Tibial nerve (tissue), 4 donors: ENCODE results near the gene TEKTIP1. TPM values are rescaled to one million over a fixed set of nuclear protein-coding genes. Genes with fewer than 3 reads are reported as not detected.

ENCODE experiments used
- DNase-seq, 2 donors: peaks; one replicate each; pipeline ENCODE4 v3.0.0-alpha.2; 2019; ENCODE audit warnings: low spot score in 2 of 2
- H3K27ac ChIP-seq, 4 donors: fragments of 200-600 bp; sonication (generic) in 3 of 4; one replicate each; pipeline ENCODE4 v1.5.1; 2017 to 2019; ENCODE audit warnings: mild to moderate bottlenecking in 1 of 4
- H3K27me3 ChIP-seq, 2 donors: fragments of 200-600 bp; sonication (generic) in 1 of 2; one replicate each; pipeline versions ENCODE4 v1.5.1 to v1.6.0; 2017 to 2019
- H3K36me3 ChIP-seq, 3 donors: fragments of 200-600 bp; sonication (generic); one replicate each; pipeline ENCODE4 v1.5.1; 2018 to 2019
- H3K4me1 ChIP-seq, 4 donors: fragments of 200-600 bp; sonication (generic) in 3 of 4; one replicate each; pipeline ENCODE4 v1.5.1; 2017 to 2019
- H3K4me3 ChIP-seq, 4 donors: fragments of 200-600 bp; sonication (generic) in 3 of 4; one replicate each; pipeline ENCODE4 v1.5.1; 2017 to 2019; ENCODE audit warnings: mild to moderate bottlenecking in 1 of 4, moderate library complexity in 1 of 4
- H3K9me3 ChIP-seq, 4 donors: fragments of 200-600 bp; sonication (generic) in 3 of 4; one replicate each; pipeline ENCODE4 v1.5.1; 2017 to 2019
- CTCF ChIP-seq, 5 experiments: fragments of 200-600 bp in 3 of 5; fragments of 450-650 bp in 2 of 5; sonication (generic) in 3 of 5; IDR thresholded peaks; one replicate each; pipeline ENCODE4 v1.5.1; 2016 to 2019; ENCODE audit warnings: antibody characterized with exemption in 5 of 5, mild to moderate bottlenecking in 3 of 5, moderate library complexity in 2 of 5
- EP300 ChIP-seq, 2 donors: sonication (generic); formaldehyde crosslinking; IDR thresholded peaks; one replicate each; pipeline ENCODE4 v1.6.1; 2017; ENCODE audit warnings: antibody characterized with exemption in 2 of 2, mild to moderate bottlenecking in 1 of 2
- POLR2A ChIP-seq, 2 donors: fragments of 450-650 bp; IDR thresholded peaks; one replicate each; pipeline ENCODE4 v1.6.1; 2017; ENCODE audit warnings: antibody characterized with exemption in 2 of 2, mild to moderate bottlenecking in 2 of 2, moderate library complexity in 2 of 2
- WGBS, 2 donors: methylation state at CpG; one replicate each; pipeline ENCODE4 v1.1.5; 2018; 5-methylcytosine and 5-hydroxymethylcytosine counted together
- total RNA-seq, 4 donors: library from RNA; depleted of rRNA; stranded (reverse); fragments of >200 nt; gene quantifications; one replicate each; pipeline ENCODE4 v1.1.0, GENCODE V29; 2016

The TEKTIP1 gene
- total RNA-seq, 4 donors from 2014 or later: 2.4 TPM; not detected in 3

DNA sequence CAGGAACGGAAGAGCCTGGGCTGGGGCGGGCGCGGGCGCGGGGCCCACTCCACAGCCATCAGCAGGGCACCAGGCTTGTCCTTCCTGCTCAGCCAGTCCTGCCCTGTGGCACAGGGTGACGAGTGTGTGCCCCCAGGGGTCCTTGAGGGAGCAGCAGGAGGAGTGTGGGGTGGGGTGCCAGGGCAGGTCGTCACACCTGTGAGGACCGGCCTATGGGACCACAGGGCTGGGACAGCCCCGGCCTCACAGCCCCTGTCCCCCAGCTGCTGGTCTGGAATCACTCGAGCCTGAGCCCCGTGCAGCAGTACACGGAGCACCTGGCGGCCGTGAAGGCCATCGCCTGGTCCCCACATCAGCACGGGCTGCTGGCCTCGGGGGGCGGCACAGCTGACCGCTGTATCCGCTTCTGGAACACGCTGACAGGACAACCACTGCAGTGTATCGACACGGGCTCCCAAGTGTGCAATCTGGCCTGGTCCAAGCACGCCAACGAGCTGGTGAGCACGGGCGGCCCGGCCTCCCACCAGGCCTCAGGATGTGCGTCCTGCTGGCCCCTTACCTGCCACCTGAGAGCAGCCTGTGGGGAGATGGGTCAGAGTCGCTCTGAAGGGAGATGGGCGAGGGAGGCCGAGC, 6.7 kb upstream of the TEKTIP1 start:
- no peak overlapping the region for H3K27ac ChIP-seq
- H3K4me3 ChIP-seq: no peak overlapping the region
- H3K36me3 ChIP-seq: peaks cover 15 to 70% (median 31%) of the 10 kb centered on the region in 3 donors
- no peak for DNase-seq
- 90 to 94% methylated on average over 9 to 25 of the region's 33 CpGs for WGBS, 2 donors
- TF ChIP-seq EP300 (IDR thresholded peaks at IDR 0.05): no peak
- no peak for TF ChIP-seq CTCF (IDR thresholded peaks at IDR 0.05)
- no peak for TF ChIP-seq POLR2A (IDR thresholded peaks at IDR 0.05)
- H3K9me3 ChIP-seq: no peaks in the 10 kb centered on the region
- peaks cover 0 to 20% (median 12%) of the 10 kb centered on the region in 4 donors for H3K4me1 ChIP-seq
- H3K27me3 ChIP-seq: no peaks in the 10 kb centered on the region

GRCh38 chr19:3533033-3533432, 5.9 kb upstream of the TEKTIP1 start:
- TF ChIP-seq EP300 (IDR thresholded peaks at IDR 0.05) (no peak), POLR2A (IDR thresholded peaks at IDR 0.05) (no peak), CTCF (IDR thresholded peaks at IDR 0.05) (no peak)
- no peak for DNase-seq
- H3K9me3 ChIP-seq: no peaks in the 10 kb centered on the region
- WGBS, 2 donors: 91 to 96% methylated on average over 6 to 14 of the region's 17 CpGs
- peaks cover 0 to 28% (median 18%) of the 10 kb centered on the region in 4 donors for H3K4me1 ChIP-seq
- no peaks in the 10 kb centered on the region for H3K27me3 ChIP-seq
- H3K36me3 ChIP-seq: peaks cover 12 to 66% (median 24%) of the 10 kb centered on the region in 3 donors
- H3K4me3 ChIP-seq: no peak overlapping the region
- H3K27ac ChIP-seq: no peak overlapping the region

GRCh38 chr19:3533563-3534216, 5.3 kb upstream of the TEKTIP1 start:
- H3K4me3 ChIP-seq: no peak overlapping the region
- H3K27me3 ChIP-seq: no peaks in the 10 kb centered on the region
- DNase-seq: no peak
- H3K9me3 ChIP-seq: no peaks in the 10 kb centered on the region
- H3K4me1 ChIP-seq: peaks cover 0 to 34% (median 22%) of the 10 kb centered on the region in 4 donors
- no peak overlapping the region for H3K27ac ChIP-seq
- TF ChIP-seq CTCF (IDR thresholded peaks at IDR 0.05) (no peak), EP300 (IDR thresholded peaks at IDR 0.05) (no peak), POLR2A (IDR thresholded peaks at IDR 0.05) (no peak)
- peaks cover 12 to 69% (median 24%) of the 10 kb centered on the region in 3 donors for H3K36me3 ChIP-seq
- 63 to 79% methylated on average over 12 of the region's 12 CpGs for WGBS, 2 donors

DNA sequence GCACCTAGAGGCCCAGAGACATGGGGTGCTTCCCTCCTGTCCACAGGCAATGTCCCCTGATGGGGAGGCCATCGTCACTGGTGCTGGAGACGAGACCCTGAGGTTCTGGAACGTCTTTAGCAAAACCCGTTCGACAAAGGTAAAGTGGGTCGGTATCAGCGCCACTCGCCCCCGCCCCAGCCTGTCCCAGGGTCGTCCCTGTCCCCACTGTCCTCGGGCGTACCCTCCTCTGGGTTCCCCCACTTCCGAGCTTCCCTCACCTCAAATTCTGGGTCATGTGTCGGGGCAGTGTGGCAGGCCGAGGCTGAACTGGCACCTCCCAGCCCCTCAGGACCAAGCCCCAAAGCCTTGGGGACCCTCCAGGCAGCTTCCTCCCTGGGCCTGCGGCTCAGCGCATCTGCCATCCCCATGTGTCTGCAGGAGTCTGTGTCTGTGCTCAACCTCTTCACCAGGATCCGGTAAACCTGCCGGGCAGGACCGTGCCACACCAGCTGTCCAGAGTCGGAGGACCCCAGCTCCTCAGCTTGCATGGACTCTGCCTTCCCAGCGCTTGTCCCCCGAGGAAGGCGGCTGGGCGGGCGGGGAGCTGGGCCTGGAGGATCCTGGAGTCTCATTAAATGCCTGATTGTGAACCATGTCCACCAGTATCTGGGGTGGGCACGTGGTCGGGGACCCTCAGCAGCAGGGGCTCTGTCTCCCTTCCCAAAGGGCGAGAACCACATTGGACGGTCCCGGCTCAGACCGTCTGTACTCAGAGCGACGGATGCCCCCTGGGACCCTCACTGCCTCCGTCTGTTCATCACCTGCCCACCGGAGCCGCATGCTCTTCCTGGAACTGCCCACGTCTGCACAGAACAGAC, 4.4 kb upstream of the TEKTIP1 start:
- Histone ChIP-seq H3K27me3 (no peaks in the 10 kb centered on the region), H3K9me3 (no peaks in the 10 kb centered on the region), H3K36me3 (peaks cover 12 to 70% (median 24%) of the 10 kb centered on the region in 3 donors), H3K4me3 (no peak overlapping the region), H3K4me1 (peaks cover 0 to 42% (median 30%) of the 10 kb centered on the region in 4 donors), H3K27ac (peak overlapping the region in 1 of 4 donors; percentile 96)
- no peak for DNase-seq
- WGBS, 2 donors: 89 to 92% methylated on average over 25 to 36 of the region's 38 CpGs
- TF ChIP-seq CTCF (IDR thresholded peaks at IDR 0.05): no peak
- TF ChIP-seq POLR2A (IDR thresholded peaks at IDR 0.05): no peak
- TF ChIP-seq EP300 (IDR thresholded peaks at IDR 0.05): no peak
